HG03342 (cell line): ENCODE results near the gene UCK1.
A peak's percentile ranks its signal among the peaks of the same experiment; 100 is the strongest.
"Not testable (repeated sequence)": the region's sequence is repeated elsewhere in the genome, so short reads cannot be mapped to it uniquely, and the experiment has no call there.

Source experiments
- ATAC-seq: cut with Tn5 transposase; IDR thresholded peaks from one replicate; pipeline ENCODE4 v1.9.1; 2021; ENCODE audit warnings: mild to moderate bottlenecking, moderate library complexity; ENCODE audit not compliant: unreplicated experiment

UCK1 gene

DNA sequence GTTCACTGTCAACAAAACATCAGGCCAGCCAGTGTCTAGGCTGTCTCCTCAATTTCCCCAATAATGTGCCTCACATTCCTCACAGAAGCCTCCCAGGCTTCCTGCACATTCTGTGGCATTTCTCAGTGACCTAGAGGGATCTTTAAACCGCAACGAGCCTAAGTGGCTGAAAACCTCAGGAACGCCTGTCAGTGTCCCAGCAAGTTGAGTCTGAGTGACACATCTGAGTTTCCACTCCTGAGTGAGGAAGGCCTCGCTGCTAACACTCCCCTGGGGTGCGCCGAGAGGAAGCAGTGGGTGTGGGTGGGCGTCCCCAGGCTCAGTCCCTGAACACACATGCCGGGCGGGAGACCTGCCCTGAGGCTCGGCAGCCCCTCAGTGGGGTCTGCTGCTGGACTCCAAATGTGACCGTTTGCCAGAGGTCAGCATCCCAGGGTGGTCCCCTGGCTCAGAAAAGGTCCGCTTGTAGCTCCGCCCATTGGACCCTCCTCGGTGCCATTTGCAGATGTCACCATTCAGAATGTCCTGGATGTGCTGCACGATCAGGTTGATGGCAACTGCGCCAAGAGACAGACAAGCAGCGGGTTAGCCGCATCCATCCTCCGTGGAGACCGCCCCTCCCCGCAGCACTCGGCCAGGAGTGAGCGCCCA, 6.3 kb downstream of the UCK1 start:
- ATAC-seq: no peak

DNA sequence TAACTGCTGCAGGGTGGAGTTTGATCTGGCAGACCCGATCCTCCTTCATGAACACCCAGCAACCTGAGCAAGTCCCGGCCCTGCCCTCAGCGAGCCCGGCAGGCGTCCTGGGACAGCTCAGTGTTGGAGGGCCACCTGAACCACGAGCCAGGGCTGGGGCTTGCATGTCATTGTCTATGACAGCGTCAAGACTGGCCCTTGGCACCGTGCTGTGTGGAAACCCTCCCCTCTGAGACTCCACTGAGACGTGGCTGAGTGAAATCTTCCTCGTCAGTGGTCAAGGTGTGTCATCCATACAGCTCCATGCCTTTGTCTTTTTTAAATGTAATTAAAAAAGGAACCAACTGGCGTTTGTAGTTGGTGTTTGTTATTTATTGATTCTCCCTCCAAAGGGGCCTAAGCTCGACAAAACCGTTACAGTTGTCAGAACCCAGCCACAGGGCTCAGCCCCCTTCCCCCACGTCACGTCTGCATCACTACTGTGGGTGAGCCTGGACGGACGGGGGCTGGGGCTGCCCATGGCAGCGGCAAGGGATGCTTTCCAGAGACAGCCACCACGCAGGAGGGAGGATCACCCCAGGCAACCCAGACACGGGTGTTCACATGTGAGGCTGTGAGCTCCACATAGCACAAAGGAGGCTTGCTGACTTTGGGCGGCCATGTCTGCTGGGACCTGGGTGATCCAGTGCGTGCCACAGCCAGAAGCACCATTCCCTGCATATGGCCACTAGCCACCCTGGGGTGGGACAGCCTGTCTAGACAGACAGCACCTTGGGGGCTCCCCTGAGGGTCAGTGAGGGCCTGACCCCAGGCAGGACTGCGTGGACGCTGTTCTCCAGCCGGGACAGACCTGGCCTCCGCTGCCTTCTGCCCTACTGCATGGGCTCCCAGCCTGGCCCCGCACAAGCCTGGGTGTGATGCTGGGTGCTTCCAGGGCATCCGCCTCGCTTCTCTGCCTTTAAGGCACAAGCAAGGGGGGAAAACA, 7.3 kb downstream of the UCK1 start:
- ATAC-seq: no peak

DNA sequence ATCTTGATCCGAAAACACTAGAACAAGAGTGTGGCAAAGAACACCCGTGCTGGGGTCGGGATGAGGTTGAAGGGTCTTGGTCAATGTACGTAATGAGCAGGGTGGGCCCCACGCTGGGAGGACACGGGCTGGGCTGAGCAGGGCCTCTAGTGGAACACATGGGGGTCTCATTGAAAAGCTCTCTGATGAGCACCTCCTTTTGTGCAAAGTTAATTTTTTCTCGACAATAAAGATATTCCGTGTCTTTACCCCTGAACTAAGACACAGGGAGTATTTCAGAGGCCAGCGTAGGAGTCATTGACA, 8.0 kb downstream of the UCK1 start:
- ATAC-seq: no peak

DNA sequence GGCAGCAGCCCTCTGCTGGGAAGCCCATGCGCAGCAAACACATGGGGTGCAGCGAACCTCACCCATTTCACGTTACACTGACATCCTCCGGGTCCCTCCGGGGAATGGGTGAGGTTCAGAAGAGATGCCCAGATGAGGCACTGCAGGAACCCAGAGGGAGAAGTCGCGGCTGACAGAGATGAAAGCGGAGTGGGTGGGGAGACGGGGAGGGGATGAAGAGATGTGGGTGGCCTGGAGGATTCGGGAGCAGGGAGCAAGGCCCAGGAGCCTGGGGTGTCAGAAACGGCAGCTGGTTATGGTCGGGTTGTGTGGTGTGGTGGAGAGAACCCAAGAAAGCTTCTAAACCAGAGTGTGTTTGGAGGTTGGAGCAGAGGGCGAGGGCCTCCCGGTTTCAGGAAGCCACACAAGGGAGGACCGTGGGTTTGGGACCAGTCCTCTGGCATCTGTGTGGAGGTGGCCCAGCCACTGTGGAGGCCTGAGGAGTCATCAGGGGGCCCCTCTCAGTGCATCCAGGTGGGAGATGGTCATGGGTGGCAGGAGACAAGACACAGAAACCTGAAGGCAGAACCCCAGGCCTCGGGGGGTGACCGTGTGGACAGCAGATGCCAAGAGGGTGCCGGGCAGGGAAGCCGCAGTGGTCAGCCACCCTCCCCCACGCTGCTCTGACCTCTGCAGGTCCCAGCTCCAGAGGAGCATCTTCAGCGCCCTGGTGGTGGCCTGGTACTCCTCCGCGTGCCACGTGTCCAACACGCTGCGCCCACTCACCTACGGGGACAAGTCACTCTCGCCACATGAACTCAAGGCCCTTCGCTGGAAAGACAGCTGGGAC, 8.6 kb downstream of the UCK1 start:
- no peak for ATAC-seq

DNA sequence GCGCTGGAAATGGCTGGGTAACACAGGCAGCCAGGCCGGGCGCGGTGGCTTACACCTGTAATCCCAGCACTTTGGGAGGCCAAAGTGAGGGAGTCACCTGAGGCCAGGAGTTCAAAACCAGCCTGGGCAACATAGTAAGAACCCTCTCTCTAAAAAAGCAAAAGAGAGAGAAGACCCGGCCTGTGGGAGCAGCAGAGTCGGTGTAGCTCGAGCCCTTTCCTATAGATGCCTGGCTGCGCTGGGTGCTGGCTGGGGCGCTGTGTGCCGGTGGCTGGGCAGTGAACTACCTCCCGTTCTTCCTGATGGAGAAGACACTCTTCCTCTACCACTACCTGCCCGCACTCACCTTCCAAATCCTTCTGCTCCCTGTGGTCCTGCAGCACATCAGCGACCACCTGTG, 9.2 kb downstream of the UCK1 start:
- no peak for ATAC-seq

DNA sequence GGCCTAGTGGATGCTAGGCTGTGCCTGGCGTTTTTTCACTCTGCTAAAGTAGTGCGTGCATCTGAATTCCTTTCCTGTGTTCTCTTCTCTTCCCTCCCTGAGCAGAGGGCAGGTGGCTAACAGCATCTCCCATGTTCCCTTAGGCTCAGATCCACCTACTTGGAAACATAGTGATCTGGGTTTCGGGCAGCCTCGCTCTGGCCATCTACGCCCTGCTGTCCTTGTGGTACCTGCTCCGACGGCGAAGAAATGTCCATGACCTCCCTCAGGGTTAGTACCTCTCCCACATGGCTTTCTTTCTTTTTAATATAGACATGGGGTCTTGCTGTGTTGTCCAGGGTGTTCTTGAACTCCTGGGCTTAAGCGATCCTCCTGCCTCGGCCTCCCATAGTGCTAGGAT, 9.9 kb downstream of the UCK1 start:
- no peak for ATAC-seq

DNA sequence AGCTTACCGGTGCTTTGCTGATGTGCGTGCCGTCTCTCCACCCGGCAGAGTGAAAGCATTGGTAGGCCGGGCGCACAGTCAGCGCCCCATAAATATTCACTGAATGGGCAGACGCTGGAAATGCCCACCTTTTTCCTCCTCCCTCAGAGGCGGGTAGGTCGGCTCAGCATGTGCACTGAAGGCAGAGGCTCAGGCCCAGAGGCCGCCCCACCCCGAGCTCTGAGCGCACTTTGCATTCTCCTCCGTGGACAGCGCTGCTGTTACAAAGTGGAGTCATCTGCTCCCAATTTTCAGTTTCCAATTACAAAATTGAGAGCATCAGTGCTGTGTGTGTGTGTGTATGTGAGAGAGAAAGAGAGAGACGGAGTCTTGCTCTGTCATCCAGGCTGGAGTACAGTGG, 10.6 kb downstream of the UCK1 start:
- no peak for ATAC-seq

DNA sequence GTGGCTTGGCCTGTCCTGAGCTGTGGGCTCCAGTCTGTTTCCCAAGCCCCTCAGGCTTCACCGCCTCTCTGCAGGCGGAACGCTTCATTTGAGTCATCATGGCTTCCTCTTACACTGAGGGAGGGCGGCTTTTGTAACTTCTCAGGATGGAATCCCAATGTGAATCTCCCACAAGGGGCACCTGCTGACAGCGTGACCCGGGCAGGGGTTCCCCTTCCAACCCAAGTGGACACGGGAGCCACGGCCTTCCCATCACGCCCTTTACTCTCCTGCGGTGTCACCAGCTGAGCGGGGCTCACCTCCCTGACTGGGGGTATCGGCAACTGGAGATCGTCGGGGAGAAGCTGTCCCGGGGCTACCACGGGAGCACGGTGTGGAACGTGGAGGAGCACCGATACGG, 12.5 kb downstream of the UCK1 start:
- no peak for ATAC-seq

DNA sequence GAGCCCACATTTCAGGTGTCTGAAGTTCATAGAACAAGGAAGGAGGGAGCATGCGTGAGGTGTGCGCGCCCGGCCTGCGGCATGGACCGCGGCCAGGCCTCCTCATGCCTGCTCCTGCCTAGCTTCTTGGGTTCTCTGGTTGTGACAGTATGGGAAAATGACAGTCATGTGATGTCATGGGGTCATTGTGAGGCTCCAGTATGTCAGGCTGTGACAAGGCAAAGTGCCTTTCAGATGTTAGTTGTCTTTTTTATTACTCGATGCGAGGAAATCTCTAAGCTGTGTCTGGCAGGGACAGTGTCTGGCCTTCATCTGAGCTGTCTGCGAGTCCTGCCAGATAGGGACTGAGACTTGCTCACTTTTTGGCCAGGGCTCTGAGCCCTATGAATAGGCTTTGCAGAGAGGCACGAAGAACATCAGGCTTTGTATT, 13.3 kb downstream of the UCK1 start:
- no peak for ATAC-seq

DNA sequence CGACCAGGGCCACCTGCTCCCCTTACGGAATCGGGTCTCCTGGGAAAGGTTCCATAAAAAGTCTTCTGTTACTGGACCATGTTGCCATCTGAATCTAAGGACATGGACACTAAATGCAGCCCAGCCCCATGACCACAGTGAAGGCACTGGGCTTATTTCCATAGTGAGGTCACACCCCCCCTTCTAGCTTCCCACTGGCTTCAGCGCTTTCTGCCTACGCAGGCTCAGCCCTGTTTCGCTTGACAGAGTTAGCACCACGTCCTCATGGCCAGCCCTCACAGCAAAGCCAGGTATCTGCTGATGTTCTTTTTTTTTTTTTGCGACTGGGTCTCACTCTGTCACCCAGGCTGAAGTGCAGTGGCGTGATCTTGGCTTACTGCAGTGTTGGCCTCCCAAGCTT, 14.1 kb downstream of the UCK1 start:
- no peak for ATAC-seq

DNA sequence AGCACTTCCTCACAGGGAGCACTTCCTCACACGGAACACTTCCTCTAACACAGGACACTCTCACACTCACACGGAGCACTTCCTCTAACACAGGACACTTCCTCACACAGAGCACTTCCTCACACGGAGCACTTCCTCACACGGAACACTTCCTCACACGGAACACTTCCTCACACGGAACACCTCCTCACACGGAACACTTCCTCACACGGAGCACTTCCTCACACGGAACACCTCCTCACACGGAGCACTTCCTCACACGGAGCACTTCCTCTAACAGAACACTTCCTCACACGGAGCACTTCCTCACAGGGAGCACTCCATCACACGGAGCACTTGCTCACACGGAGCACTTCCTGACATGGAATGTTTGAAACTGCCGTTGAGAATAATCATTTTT, 15.0 kb downstream of the UCK1 start:
- no peak for ATAC-seq

DNA sequence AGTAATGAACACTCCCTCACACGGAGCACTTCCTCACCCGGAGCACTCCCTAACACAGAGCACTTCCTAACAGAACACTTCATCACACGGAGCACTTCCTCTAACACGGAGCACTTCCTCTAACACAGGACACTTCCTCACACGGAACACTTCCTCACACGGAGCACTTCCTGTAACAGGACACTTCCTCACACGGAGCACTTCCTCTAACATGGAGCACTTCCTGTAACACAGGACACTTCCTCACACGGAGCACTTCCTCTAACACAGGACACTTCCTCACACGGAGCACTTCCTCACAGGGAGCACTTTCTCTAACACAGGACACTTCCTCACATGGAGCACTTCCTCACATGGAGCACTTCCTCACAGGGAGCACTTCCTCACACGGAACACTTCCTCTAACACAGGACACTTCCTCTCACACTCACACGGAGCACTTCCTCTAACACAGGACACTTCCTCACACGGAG, 15.5 kb downstream of the UCK1 start:
- not testable (repeated sequence) for ATAC-seq

DNA sequence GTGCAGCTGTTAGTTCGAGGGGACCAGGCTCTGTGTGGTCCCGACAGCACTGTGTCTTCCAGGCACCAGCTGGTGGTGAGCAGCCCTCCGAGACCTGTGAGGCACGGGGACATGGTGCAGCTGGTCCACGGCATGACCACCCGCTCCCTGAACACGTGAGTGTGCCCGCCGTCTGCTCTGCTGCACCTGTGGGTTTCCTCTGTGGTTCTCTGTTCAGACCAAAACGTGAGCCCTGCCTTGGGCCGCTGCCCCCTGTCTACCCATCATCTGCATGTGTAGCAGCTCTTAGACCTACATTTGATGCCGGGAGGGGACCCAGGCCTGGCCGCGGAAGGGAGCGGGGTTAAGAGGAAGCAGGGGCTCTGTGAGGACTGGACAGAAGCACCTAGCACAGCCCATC, 17.9 kb downstream of the UCK1 start:
- ATAC-seq: no peak

DNA sequence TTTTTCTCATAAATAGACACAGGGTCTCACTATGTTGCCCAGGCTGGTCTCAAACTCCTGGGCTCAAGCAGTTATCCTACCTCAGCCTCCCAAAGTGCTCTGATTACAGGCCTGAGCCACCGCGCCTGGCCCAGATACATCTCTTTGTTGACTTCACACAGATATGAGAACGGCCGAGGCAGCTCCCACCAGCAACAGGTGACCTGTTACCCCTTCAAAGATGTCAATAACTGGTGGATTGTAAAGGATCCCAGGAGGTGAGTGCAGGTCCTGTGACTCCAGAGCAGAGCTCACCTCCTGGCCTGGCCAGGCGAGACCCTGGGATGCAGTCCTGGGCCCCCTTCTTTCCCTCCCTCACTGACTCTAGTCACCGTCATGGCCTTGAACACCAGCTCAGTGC, 19.2 kb downstream of the UCK1 start:
- no peak for ATAC-seq

DNA sequence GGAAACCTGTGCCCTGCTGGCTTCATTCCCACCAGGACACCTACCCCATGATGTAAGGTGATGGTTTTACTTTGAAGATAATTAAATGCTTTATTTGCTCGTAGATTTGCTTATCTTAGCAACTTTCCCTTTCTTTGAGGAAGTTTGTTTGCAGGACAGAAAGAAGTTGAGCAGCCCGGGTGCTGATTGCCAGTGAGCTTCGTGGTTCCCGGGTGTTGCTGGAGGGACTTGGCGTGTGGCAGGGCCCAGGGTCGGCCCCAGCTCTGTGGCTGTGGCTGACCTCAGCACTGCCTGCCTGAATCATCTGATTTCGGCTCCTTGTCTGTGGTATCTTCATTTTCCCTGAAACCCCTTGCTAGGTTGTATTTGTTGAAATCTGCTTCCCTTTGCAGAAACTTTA, 19.6 kb downstream of the UCK1 start:
- ATAC-seq: no peak

DNA sequence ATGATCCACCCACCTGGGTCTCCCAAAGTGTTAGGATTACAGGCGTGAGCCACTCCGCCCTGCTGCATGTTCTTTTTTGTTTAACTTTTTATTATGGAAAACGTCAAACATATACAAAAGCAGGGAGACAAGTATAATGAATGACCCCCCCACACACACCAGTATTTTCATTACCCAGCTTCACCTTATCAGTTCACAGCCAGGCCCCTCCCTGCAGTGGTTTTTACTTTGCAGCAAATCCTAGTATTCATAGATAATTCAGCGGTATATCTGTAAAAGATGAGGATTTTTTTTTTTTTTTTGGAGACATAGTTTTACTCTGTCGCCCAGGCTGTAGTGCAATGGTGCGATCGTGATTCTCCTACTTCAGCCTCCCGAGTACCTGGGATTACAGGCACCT, 26.1 kb downstream of the UCK1 start:
- ATAC-seq: no peak

DNA sequence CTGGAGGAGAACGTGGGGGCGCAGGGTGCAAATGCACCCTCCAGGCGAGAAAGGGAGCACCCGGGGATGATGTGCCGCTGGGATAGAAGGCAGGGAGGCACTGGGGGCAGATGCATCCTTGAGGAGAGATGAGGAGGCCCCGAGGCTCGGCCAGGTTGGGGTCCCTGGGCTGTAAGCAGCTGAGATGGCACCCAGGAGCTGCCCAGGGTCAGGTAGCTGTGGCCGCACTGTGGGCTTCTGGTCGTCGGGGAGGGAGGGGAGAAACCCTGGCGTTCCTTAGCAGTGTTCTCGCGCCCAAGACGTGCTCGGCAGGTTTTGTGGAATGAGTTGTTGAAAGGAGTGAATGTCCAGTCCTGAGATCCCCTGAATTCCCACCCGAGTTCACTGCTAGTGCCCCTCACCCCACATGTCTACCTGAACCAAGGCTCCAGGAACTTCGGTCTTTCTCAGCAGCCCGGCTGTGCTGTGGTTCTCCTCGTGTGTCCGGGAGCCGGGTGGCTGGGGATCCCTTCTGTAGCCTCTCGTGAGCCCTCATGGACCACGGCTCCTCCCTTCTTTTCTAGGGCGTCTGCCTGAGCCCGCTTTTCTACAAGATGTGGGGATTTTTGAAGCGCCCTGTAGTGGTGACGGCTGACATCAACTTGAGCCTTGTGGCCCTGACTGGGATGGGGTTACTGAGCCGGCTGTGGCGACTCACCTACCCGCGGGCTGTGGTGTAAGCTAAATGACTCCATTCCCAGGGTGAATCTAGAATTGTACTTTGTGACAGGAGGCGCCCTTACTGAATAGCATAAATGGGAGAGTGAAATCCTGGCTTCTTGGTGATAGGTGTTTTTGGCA, 27.2 kb downstream of the UCK1 start:
- no peak for ATAC-seq

DNA sequence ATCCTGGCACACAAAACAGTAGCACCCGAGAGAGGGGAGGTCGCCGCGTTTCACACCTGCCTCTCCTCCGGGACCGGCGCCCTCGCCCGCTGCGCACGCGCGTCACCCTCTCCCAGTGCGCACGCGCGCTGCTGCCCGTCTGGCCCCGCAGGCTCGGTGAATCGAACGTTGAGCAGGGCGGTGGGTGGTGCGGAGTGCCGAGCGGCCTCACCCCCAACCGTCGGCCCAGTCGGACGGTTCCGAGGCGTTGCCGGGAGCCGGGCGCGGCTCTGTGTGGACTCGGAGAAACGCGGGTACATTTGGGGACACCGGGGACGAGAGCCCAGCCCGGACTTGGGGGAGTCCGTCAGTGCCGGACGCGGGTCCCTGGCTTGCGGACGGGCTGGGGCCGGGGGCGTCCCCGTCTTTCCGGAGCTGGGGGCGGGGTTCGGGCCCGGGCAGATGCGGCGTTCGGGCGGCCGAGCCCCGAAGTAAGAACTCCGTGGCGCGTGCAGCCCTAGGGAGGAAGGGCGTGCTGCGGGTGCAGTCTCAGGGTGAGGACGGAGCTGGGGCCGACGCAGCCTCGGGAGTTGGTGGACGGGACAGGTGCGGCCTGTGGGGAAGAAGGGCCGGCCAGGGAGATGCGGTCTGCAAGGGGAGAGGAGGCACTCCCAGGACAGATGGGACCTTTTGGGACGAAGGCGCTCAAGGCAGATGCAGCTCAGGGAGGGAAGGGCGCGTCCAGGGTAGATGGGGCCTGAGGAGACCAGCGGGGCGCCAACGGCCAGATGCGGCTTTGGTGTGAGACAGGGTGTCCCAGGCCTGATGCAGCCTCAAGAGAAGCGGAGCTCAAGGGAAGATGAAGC, 28.1 kb downstream of the UCK1 start, which contains the start of gene POMT1:
Gene POMT1, plus strand, starts transcription at position 138 of the 845 bp plus-strand sequence. CDS start 1,301 bp downstream, outside the sequence.
- ATAC-seq: peak; percentile 66

DNA sequence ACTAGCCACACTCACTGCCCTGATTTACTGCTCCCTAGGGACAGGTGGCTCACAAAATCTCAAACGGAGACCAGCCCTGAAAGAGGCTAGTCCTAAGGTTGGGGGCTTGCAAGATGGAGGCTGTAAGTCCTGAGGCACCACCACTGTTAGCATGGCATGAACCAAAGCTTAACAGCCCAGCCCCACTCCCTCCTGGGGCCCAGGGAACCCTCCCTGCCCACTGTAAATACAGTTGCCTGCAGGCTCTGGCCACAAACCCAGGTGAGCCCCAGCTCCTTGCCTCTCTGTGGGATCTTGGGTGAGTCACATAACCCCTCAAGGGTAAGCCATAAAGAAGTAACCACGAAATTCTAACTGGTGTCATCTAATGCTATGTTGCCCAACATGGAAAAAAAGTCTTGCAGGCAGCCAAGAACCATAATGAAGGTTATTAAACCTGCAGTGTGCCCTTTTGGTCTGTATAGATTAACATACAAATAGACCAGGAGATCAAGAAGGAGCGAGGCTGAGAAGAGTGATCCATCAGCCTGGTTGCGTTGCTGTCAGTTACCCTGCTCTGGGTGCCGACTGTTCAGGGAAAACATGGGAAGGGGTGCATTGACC, 30.0 kb downstream of the UCK1 start:
- ATAC-seq: no peak
